KOPT-K1 (cell line): ENCODE data around the gene NUP210.

Source experiments
- H3K27ac ChIP-seq: fragments of 200-600 bp; sonication (generic); 2 replicates; pipeline ENCODE4 v1.5.1; 2016; ENCODE audit warnings: antibody characterized with exemption, mild to moderate bottlenecking, low read depth, low read length; ENCODE audit not compliant: poor library complexity, severe bottlenecking
- H3K36me3 ChIP-seq: fragments of 200-600 bp; sonication (generic); 2 replicates; pipeline ENCODE4 v1.5.1; 2017; ENCODE audit warnings: antibody characterized with exemption, mild to moderate bottlenecking, low read length, moderate library complexity; ENCODE audit not compliant: insufficient read depth
- H3K9me3 ChIP-seq: fragments of 200-600 bp; sonication (generic); 2 replicates; pipeline ENCODE4 v1.5.1; 2017; ENCODE audit warnings: antibody characterized with exemption, low read length, mild to moderate bottlenecking; ENCODE audit not compliant: insufficient read depth, poor library complexity, severe bottlenecking

Gene NUP210

GRCh38 chr3:13346481-13347389 lies 73.4 kb downstream of the NUP210 start:
- H3K27ac ChIP-seq: peak overlapping the region; percentile 21
- H3K36me3 ChIP-seq: peaks cover 99% of the 10 kb centered on the region
- H3K9me3 ChIP-seq: no peaks in the 10 kb centered on the region

- H3K27ac ChIP-seq: peak overlapping the region; percentile 21
- H3K36me3 ChIP-seq: peaks cover 99% of the 10 kb centered on the region
- no peaks in the 10 kb centered on the region for H3K9me3 ChIP-seq
Observed at GRCh38 chr3:13345772-13346171, 74.3 kb downstream of the NUP210 start.

- Histone ChIP-seq H3K36me3 (peaks cover 99% of the 10 kb centered on the region), H3K27ac (peak overlapping the region; percentile 46), H3K9me3 (no peaks in the 10 kb centered on the region)
Observed at GRCh38 chr3:13345284-13345683, 74.8 kb downstream of the NUP210 start.

GRCh38 chr3:13344663-13345062 lies 75.5 kb downstream of the NUP210 start:
- peaks cover 99% of the 10 kb centered on the region for H3K36me3 ChIP-seq
- H3K27ac ChIP-seq: peak overlapping the region; percentile 46
- H3K9me3 ChIP-seq: no peaks in the 10 kb centered on the region

DNA sequence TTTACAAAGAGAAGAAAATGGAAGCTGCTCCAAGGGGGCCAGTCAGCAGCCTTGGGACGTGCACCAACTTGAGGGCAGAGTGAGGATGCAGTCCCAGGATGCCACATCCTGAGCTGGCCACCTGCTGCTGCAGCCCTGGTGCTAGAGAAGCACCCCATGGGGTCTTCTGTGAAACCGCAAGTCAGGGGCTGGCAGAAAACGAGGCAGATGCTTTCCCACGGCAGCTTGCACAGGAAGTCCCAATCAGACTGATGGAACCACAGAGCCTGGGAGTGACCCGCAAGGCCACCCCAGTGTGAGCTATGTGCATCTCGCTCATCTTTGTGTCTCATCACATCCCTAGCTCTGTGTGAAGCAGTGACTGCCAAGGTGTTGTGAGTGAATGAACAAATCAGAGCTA lies 76.5 kb downstream of the NUP210 start:
- Histone ChIP-seq H3K27ac (peak overlapping the region; percentile 12), H3K36me3 (peaks cover 99% of the 10 kb centered on the region), H3K9me3 (no peaks in the 10 kb centered on the region)

DNA sequence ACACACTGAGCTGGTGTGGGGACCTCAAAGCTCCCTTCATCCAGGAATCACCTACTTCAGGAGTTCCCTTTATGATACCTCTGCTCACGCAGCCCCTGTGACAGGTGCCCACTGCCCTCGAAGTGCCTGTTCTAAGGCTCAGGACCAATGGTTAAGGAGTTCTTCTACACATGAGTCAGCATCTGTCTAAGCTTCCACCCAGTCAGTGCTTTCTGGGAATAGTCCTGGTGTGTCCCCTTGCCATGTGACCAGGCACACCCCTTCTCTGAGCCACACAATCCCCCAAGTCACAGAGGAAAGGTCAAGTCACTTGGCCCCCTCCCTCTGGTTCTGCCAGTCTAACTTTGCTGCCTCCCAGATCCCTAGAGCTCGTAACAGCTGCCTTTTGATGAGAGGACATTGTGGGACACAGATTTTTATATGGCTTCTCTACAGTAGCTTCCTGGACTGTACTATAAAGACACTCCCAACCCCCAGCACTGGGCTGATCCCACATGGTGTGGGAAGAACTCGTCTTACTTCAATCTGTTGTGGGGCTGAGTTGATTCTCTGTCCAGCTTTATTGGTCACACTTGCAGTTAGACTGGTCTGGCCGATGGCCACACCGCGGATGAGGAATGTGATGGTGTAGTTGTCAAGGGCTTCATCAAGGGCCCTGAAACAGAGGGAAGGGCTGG lies 78.8 kb downstream of the NUP210 start:
- peaks cover 99% of the 10 kb centered on the region for H3K36me3 ChIP-seq
- no peaks in the 10 kb centered on the region for H3K9me3 ChIP-seq
- no peak overlapping the region for H3K27ac ChIP-seq

GRCh38 chr3:13339833-13340232 lies 80.3 kb downstream of the NUP210 start:
- Histone ChIP-seq H3K27ac (no peak overlapping the region), H3K36me3 (peaks cover 99% of the 10 kb centered on the region), H3K9me3 (no peaks in the 10 kb centered on the region)

DNA sequence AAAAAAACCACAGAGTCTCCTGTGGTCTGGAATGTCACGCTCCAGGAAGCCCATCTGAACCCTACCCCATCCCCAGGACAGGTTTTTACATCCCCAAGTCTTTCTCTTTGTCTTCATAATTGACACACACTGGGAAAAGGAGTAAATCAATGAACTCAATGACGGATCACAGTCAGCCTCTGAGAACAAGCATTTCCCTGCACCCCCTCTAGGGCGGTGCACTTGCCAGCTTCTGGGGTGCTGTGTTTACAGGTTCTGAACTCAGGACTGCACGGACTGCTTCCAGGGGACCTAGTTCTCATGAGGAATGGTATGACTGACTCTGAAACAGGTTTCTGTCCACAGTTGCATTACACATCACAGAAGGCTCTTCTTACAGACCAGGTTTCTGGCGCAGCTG lies 81.1 kb downstream of the NUP210 start:
- no peaks in the 10 kb centered on the region for H3K9me3 ChIP-seq
- peaks cover 100% of the 10 kb centered on the region for H3K36me3 ChIP-seq
- no peak overlapping the region for H3K27ac ChIP-seq

DNA sequence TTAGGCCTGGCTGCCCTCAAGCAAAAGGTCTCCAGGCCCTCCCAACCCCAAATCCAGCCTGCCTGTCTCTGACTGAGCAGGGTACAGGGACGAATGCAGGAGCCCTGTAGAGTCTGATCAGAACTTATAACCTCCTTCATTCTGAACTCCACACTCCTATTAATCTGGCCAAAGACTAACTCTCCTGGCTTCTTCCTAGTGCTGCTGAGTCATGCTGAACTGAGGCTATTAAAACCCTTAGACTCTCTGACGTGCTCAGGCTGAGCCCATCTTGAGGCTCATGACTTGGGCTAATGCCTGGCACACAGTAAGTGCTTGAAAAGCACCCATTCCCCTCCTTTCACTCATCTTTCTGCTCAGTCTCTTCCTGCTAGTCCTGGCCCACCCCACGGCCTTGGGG lies 81.9 kb downstream of the NUP210 start:
- H3K36me3 ChIP-seq: peaks cover 100% of the 10 kb centered on the region
- H3K9me3 ChIP-seq: no peaks in the 10 kb centered on the region
- no peak overlapping the region for H3K27ac ChIP-seq

DNA sequence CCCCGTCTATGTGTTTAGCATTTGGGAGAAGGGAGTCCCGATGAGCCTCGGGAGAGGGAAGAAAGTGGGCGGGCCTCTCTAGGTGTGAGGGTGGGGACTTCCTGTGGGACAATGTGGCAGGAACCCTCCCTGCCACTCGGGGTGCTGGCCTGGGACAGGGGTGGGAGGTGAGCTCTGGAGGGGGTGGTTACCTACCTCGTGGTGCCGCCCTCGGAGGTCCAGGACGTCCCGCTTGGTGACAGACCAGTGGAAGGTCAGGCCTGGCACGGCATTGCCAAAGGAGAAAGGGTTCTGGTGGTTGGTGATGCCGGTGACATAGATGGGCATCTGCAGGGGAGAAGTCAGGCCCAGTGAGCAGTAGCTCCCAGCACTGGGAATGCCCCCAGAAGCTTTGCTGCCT lies 83.5 kb downstream of the NUP210 start:
- no peak overlapping the region for H3K27ac ChIP-seq
- H3K9me3 ChIP-seq: no peaks in the 10 kb centered on the region
- H3K36me3 ChIP-seq: peaks cover 100% of the 10 kb centered on the region

GRCh38 chr3:13335503-13335902 lies 84.6 kb downstream of the NUP210 start:
- H3K36me3 ChIP-seq: peaks cover 100% of the 10 kb centered on the region
- no peak overlapping the region for H3K27ac ChIP-seq
- no peaks in the 10 kb centered on the region for H3K9me3 ChIP-seq

DNA sequence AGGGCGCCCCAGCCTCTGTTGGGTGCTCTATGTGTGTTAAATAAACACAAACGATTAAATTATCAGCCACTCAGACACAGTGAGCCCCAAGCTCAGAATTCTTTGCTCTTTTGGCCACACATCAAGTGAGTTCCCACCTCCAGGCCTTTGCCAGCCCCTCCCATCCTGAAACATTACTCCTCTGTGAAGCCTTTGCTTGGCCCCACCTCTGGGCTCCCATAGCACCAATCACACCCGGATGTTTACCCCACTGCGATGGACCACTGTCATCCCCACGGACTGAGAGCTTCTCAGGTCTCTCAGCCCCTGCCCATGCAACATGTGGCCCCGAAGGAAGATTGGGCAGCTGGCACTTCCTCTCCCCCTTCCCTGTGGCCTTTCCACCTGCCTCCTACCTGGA lies 85.1 kb downstream of the NUP210 start:
- no peak overlapping the region for H3K27ac ChIP-seq
- H3K9me3 ChIP-seq: no peaks in the 10 kb centered on the region
- H3K36me3 ChIP-seq: peaks cover 100% of the 10 kb centered on the region

- Histone ChIP-seq H3K36me3 (peaks cover 100% of the 10 kb centered on the region), H3K9me3 (no peaks in the 10 kb centered on the region), H3K27ac (no peak overlapping the region)
Observed at GRCh38 chr3:13333236-13333897, 86.8 kb downstream of the NUP210 start.

DNA sequence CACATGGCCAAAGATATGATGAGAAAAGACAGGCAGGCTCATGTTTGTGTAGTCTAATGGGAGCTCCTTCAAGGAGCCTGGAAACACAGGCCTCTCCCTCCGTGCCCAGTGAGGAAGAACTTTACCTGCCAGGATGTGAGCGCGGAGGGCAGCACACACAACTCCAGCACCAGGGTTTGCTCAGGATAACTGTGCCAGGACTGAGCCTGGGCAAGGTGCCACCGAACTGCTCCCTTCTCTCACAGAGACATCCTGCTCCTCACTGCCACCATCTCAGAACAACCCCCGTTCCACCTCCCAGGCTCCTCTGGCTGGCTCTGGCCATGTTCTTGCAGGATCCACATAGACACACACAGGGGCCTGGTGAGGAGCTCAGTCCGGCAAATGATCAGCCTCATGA lies 87.4 kb downstream of the NUP210 start:
- peaks cover 100% of the 10 kb centered on the region for H3K36me3 ChIP-seq
- H3K27ac ChIP-seq: no peak overlapping the region

DNA sequence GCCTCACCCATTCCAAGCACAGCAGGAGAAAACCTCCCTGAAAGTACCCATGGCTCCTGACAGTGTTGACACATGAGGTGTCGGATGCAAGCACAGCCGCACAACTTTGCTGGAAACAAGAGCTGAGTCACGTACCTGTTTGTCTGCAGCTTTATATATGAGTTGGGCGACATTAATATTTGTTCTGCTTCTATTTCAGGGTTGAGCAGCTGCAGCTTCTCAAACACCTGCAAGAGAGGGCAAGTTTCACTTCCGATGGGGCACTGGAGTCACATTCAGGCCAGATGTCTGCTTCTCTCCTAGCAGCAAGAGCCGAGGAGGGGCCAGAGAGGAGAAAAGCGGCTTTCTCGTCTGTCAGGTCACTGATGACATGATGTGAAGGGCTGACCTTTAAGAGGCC lies 88.0 kb downstream of the NUP210 start:
- no peaks in the 10 kb centered on the region for H3K9me3 ChIP-seq
- no peak overlapping the region for H3K27ac ChIP-seq
- H3K36me3 ChIP-seq: peaks cover 100% of the 10 kb centered on the region

More for the DNA sequence above, 87.4 kb downstream of the NUP210 start:
- no peaks in the 10 kb centered on the region for H3K9me3 ChIP-seq
